Measurements from ENCODE around the gene SAFB2. TPM values are rescaled to one million over a fixed set of nuclear protein-coding genes. Genes with fewer than 3 reads are reported as not detected.

The SAFB2 gene
- total and polyA plus RNA-seq, 2 experiments from 2014 or later: 55.5 to 71.8 TPM

DNA sequence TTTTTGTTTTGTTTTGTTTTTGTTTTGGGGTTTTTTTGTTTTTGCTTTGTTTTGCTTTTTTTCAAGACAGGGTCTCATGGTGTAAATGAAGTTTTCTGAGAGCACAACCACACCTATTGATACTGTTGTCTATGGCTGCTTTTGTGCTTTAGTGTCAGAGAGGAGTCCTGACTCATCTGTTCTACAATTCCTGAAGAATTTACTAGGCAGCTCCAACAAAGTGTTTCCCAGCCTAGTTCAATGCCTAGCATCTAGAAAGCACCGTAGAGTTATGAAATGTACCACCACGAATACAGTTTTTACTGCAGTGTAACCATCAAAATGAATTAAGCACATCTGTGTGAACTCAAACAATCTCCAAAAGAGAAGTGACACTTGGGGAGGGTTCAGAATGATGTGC, 21.5 kb upstream of the SAFB2 start:
- Histone ChIP-seq H3K9me3 (ENCODE audit: low read depth) (no peaks in the 10 kb centered on the region), H3K27ac (no peak overlapping the region), H3K4me1 (ENCODE audit: low read depth) (no peaks in the 10 kb centered on the region), H3K36me3 (peaks cover 62% of the 10 kb centered on the region), H3K4me3 (no peak overlapping the region), H3K27me3 (no peaks in the 10 kb centered on the region)
- DNase-seq (ENCODE audit: low read depth in 1 of 2, low spot score in 1 of 2): no peak
- no peak for TF ChIP-seq CTCF (IDR thresholded peaks at IDR 0.05; ENCODE audit: low read depth, low read length)

- Histone ChIP-seq H3K36me3 (peaks cover 57% of the 10 kb centered on the region), H3K9me3 (ENCODE audit: low read depth) (no peaks in the 10 kb centered on the region), H3K4me3 (no peak overlapping the region), H3K4me1 (ENCODE audit: low read depth) (no peaks in the 10 kb centered on the region), H3K27me3 (no peaks in the 10 kb centered on the region), H3K27ac (no peak overlapping the region)
- TF ChIP-seq CTCF (IDR thresholded peaks at IDR 0.05; ENCODE audit: low read depth, low read length): no peak
- DNase-seq (ENCODE audit: low read depth in 1 of 2, low spot score in 1 of 2): no peak
Observed at GRCh38 chr19:5643060-5643459, 20.5 kb upstream of the SAFB2 start.

DNA sequence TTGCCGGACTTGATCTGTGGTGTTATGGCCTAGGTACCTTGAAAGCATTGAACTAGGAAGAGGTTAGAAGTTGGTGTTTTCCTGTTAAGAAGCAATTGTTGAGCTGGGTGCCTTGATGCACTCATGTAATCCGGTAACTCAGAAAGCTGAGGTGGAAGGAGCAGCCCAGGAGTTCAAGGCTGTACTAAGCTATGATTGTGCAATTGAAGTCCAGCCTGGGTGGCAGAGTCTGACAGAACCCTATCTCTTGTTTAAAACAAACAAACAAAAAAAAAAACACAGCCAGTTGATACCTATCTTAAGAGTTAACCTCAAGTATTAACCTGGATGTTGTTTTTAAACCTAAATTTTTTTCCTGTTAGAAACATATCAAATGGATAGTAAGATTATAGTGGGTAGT, 19.6 kb upstream of the SAFB2 start:
- no peak overlapping the region for H3K27ac ChIP-seq
- no peak for DNase-seq (ENCODE audit: low read depth in 1 of 2, low spot score in 1 of 2)
- H3K27me3 ChIP-seq: no peaks in the 10 kb centered on the region
- no peak overlapping the region for H3K4me3 ChIP-seq
- H3K4me1 ChIP-seq (ENCODE audit: low read depth): no peaks in the 10 kb centered on the region
- H3K9me3 ChIP-seq (ENCODE audit: low read depth): no peaks in the 10 kb centered on the region
- peaks cover 51% of the 10 kb centered on the region for H3K36me3 ChIP-seq
- no peak for TF ChIP-seq CTCF (IDR thresholded peaks at IDR 0.05; ENCODE audit: low read depth, low read length)

DNA sequence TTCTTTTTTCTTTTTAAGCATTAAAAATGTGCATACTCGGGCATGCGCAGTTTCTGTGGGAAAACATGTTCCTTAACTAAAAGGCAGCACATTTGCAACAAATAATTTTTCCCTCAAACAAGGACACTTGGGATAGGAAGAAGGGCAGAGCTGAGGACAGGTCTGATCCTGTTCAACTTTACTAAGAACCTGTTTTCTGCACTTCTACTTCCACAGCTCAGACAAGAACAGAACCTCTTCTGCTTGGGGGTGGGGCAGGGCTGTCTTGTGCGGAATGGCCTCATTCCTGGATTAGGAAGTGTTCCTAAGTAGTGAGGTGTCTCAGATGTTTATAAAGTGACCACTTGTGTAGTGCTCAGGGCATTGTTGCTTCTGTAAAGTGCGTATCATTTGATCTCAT, 18.6 kb upstream of the SAFB2 start:
- Histone ChIP-seq H3K36me3 (peaks cover 41% of the 10 kb centered on the region), H3K9me3 (ENCODE audit: low read depth) (no peaks in the 10 kb centered on the region), H3K27me3 (no peaks in the 10 kb centered on the region), H3K27ac (peak overlapping the region; percentile 34), H3K4me3 (no peak overlapping the region), H3K4me1 (ENCODE audit: low read depth) (no peaks in the 10 kb centered on the region)
- no peak for DNase-seq (ENCODE audit: low read depth in 1 of 2, low spot score in 1 of 2)
- TF ChIP-seq CTCF (IDR thresholded peaks at IDR 0.05; ENCODE audit: low read depth, low read length): no peak

DNA sequence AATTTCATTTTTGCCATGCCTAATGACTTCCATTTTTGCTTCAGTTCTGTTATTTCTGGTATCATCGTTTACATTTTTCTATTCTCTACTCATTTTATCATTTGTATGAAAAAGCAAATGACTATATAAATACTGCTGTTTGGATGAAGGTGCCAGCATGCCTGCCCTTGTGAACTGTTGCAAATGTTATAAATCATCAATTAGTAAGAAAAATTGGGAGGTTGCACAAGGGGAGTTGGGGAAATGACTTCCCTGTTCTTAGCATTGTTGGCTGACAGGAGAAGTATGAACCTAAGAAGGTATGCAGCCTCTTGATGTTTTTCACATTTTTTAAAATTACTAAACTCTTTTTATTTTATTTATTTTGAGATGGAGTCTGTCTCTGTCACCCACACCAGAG, 15.4 kb upstream of the SAFB2 start:
- no peak overlapping the region for H3K4me3 ChIP-seq
- H3K4me1 ChIP-seq (ENCODE audit: low read depth): no peaks in the 10 kb centered on the region
- DNase-seq (ENCODE audit: low read depth in 1 of 2, low spot score in 1 of 2): no peak
- TF ChIP-seq CTCF (IDR thresholded peaks at IDR 0.05; ENCODE audit: low read depth, low read length): no peak
- H3K36me3 ChIP-seq: peaks cover 11% of the 10 kb centered on the region
- H3K27me3 ChIP-seq: no peaks in the 10 kb centered on the region
- H3K27ac ChIP-seq: no peak overlapping the region
- H3K9me3 ChIP-seq (ENCODE audit: low read depth): no peaks in the 10 kb centered on the region

- DNase-seq (ENCODE audit: low read depth in 1 of 2, low spot score in 1 of 2): no peak
- H3K36me3 ChIP-seq: no peaks in the 10 kb centered on the region
- H3K4me1 ChIP-seq (ENCODE audit: low read depth): no peaks in the 10 kb centered on the region
- TF ChIP-seq CTCF (IDR thresholded peaks at IDR 0.05; ENCODE audit: low read depth, low read length): no peak
- no peaks in the 10 kb centered on the region for H3K9me3 ChIP-seq (ENCODE audit: low read depth)
- H3K4me3 ChIP-seq: no peak overlapping the region
- no peak overlapping the region for H3K27ac ChIP-seq
- H3K27me3 ChIP-seq: no peaks in the 10 kb centered on the region
Observed at GRCh38 chr19:5635427-5635826, 12.9 kb upstream of the SAFB2 start.

Measured in cardiac muscle cell (in vitro differentiated cells and primary cell).